Uterus (tissue), 4 donors: Measurements from ENCODE around the gene STAC2. TPM values are rescaled to one million over a fixed set of nuclear protein-coding genes. Genes with fewer than 3 reads are reported as not detected.
A peak's percentile ranks its signal among the peaks of the same experiment; 100 is the strongest.

Experiments used
- DNase-seq, 2 donors: peaks; one replicate each; pipeline ENCODE4 v3.0.0-alpha.2; 2019 to 2020
- H3K27ac ChIP-seq, 2 donors: fragments of 200-600 bp; sonication (generic); 1 replicate in 1 of 2; 2 replicates in 1 of 2; pipeline ENCODE4 v1.5.1; 2016 to 2018
- H3K27me3 ChIP-seq, 2 donors: fragments of 200-600 bp; sonication (generic); one replicate each; pipeline ENCODE4 v1.5.1; 2018 to 2019; ENCODE audit warnings: control low read depth in 1 of 2
- H3K36me3 ChIP-seq, 2 donors: fragments of 200-600 bp; sonication (generic); one replicate each; pipeline ENCODE4 v1.5.1; 2019; ENCODE audit warnings: control low read depth in 1 of 2
- H3K4me1 ChIP-seq, 2 donors: fragments of 200-600 bp; sonication (generic); one replicate each; pipeline ENCODE4 v1.5.1; 2018 to 2019; ENCODE audit warnings: control low read depth in 1 of 2
- H3K4me3 ChIP-seq, 2 donors: fragments of 200-600 bp; sonication (generic); 1 replicate in 1 of 2; 2 replicates in 1 of 2; pipeline ENCODE4 v1.5.1; 2018 to 2019; ENCODE audit warnings: mild to moderate bottlenecking in 1 of 2
- H3K9me3 ChIP-seq, 2 donors: fragments of 200-600 bp; sonication (generic); one replicate each; pipeline ENCODE4 v1.5.1; 2019; ENCODE audit warnings: control low read depth in 1 of 2
- POLR2A ChIP-seq, 2 donors: fragments of 450-650 bp; IDR thresholded peaks; one replicate each; pipeline ENCODE4 v1.6.1; 2016; ENCODE audit warnings: antibody characterized with exemption in 2 of 2, mild to moderate bottlenecking in 1 of 2, moderate library complexity in 1 of 2
- intact Hi-C: fragments of 100-400 bp; cut with DNase I; formaldehyde crosslinking; loops from one replicate; pipeline ENCODE4 v1.15.1; 2023; ENCODE audit warnings: low total_unique reads
- total RNA-seq, 4 donors: library from RNA; depleted of rRNA in 3 of 4; stranded (reverse); fragments of >200 nt in 3 of 4; gene quantifications; one replicate each; pipeline versions ENCODE4 v1.1.0 to v1.2.4, GENCODE V29; 2014 to 2023
- TF ChIP-seq, protein P1 (sequence below), 4 experiments: fragments of 200-600 bp in 2 of 4; fragments of 450-650 bp in 2 of 4; sonication (generic) in 2 of 4; IDR thresholded peaks; one replicate each; pipeline ENCODE4 v1.5.1; 2016 to 2019; ENCODE audit warnings: antibody characterized with exemption in 4 of 4, mild to moderate bottlenecking in 2 of 4, moderate library complexity in 1 of 4
- donor health status: DM: yes; HTN: yes; CAD: no.

STAC2 gene
- total RNA-seq, 4 donors from 2014 or later: 0.59 to 14.4 (median 1.1) TPM

GRCh38 chr17:39222866-39223834 is 2.6 kb downstream of the STAC2 start:
- H3K4me3 ChIP-seq: no peak overlapping the region
- intact Hi-C loops: no loop called here
- H3K27ac ChIP-seq: peak overlapping the region in 1 of 2 donors; percentile 76
- H3K9me3 ChIP-seq: no peaks in the 10 kb centered on the region
- H3K27me3 ChIP-seq: no peaks in the 10 kb centered on the region
- TF ChIP-seq POLR2A (IDR thresholded peaks at IDR 0.05): no peak
- TF ChIP-seq, protein P1, sequence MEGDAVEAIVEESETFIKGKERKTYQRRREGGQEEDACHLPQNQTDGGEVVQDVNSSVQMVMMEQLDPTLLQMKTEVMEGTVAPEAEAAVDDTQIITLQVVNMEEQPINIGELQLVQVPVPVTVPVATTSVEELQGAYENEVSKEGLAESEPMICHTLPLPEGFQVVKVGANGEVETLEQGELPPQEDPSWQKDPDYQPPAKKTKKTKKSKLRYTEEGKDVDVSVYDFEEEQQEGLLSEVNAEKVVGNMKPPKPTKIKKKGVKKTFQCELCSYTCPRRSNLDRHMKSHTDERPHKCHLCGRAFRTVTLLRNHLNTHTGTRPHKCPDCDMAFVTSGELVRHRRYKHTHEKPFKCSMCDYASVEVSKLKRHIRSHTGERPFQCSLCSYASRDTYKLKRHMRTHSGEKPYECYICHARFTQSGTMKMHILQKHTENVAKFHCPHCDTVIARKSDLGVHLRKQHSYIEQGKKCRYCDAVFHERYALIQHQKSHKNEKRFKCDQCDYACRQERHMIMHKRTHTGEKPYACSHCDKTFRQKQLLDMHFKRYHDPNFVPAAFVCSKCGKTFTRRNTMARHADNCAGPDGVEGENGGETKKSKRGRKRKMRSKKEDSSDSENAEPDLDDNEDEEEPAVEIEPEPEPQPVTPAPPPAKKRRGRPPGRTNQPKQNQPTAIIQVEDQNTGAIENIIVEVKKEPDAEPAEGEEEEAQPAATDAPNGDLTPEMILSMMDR (IDR thresholded peaks at IDR 0.05): no peak
- DNase-seq: no peak
- peaks cover 0 to 3% of the 10 kb centered on the region in 2 donors for H3K4me1 ChIP-seq
- no peaks in the 10 kb centered on the region for H3K36me3 ChIP-seq

GRCh38 chr17:39222151-39222550 is 3.6 kb downstream of the STAC2 start:
- no peaks in the 10 kb centered on the region for H3K27me3 ChIP-seq
- no peaks in the 10 kb centered on the region for H3K36me3 ChIP-seq
- TF ChIP-seq POLR2A (IDR thresholded peaks at IDR 0.05): no peak
- TF ChIP-seq, protein P1 (IDR thresholded peaks at IDR 0.05): no peak
- no peaks in the 10 kb centered on the region for H3K9me3 ChIP-seq
- no peak for DNase-seq
- intact Hi-C loops: no loop called here
- no peak overlapping the region for H3K4me3 ChIP-seq
- H3K4me1 ChIP-seq: peaks cover 0 to 3% of the 10 kb centered on the region in 2 donors
- no peak overlapping the region for H3K27ac ChIP-seq

GRCh38 chr17:39221572-39221971 is 4.2 kb downstream of the STAC2 start:
- H3K4me1 ChIP-seq: peaks cover 0 to 3% of the 10 kb centered on the region in 2 donors
- no peak for DNase-seq
- H3K27me3 ChIP-seq: no peaks in the 10 kb centered on the region
- TF ChIP-seq POLR2A (IDR thresholded peaks at IDR 0.05): no peak
- TF ChIP-seq, protein P1 (IDR thresholded peaks at IDR 0.05): no peak
- no peaks in the 10 kb centered on the region for H3K36me3 ChIP-seq
- intact Hi-C loops: no loop called here
- no peak overlapping the region for H3K27ac ChIP-seq
- no peaks in the 10 kb centered on the region for H3K9me3 ChIP-seq
- H3K4me3 ChIP-seq: no peak overlapping the region

DNA sequence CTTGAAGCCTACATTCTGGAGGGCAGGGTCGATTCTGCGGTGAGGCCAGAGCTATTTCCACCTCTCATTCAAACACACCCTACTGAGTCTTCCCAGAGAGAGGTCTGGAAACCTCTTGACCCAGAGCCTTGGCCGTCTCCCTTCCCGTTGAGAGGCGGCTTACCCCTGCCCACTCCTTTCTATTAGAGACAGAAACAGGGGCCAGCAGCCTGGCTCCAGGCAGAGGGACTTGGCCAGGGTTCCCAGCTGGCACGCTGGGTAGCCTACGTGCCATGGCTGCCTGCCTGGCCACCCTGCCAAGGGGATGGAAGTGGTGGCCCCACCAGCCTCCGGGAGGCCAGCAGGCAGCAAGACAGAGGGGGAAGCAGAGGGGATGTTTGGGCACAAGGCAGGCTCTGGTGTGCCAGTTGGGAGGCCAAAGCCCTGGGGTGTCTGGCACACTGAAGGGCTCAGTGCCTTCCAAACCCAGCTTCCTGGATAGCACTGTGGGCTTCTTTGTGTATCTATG is 6.0 kb downstream of the STAC2 start:
- no peak overlapping the region for H3K4me3 ChIP-seq
- DNase-seq: no peak
- intact Hi-C loops: no loop called here
- no peaks in the 10 kb centered on the region for H3K36me3 ChIP-seq
- TF ChIP-seq POLR2A (IDR thresholded peaks at IDR 0.05): no peak
- TF ChIP-seq, protein P1 (IDR thresholded peaks at IDR 0.05): no peak
- H3K27ac ChIP-seq: no peak overlapping the region
- no peaks in the 10 kb centered on the region for H3K27me3 ChIP-seq
- H3K4me1 ChIP-seq: no peaks in the 10 kb centered on the region
- no peaks in the 10 kb centered on the region for H3K9me3 ChIP-seq

DNA sequence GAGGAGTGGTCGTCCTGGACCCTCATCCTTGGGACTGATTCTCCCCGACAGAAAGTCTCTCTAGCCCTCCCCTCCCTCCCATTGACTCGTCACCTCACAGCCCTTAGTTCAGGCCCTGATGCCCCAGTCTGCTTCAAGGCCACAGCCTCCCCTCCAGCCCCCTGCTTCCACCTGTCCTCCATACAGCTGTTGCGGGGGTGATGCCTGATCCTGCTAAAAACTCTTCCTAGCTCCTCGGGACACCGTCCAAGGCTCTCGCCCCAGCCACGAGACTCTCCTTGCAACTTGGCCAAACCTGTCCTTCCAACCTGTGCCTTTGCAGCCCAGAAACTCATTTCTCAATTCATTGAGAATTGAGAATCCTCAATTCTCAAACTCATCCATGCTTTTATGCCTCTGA is 6.8 kb downstream of the STAC2 start:
- H3K4me1 ChIP-seq: no peaks in the 10 kb centered on the region
- no peaks in the 10 kb centered on the region for H3K27me3 ChIP-seq
- H3K9me3 ChIP-seq: no peaks in the 10 kb centered on the region
- no peak overlapping the region for H3K4me3 ChIP-seq
- intact Hi-C loops: no loop called here
- no peaks in the 10 kb centered on the region for H3K36me3 ChIP-seq
- no peak for DNase-seq
- TF ChIP-seq POLR2A (IDR thresholded peaks at IDR 0.05): no peak
- TF ChIP-seq, protein P1 (IDR thresholded peaks at IDR 0.05): no peak
- no peak overlapping the region for H3K27ac ChIP-seq
